Spleen (tissue), 7 donors: ENCODE data around the gene CEBPZ.

Experiments used
- POLR2A ChIP-seq, 3 donors: fragments of 450-650 bp; IDR thresholded peaks; one replicate each; pipeline ENCODE4 v1.5.1; 2017; ENCODE audit warnings: antibody characterized with exemption in 3 of 3, mild to moderate bottlenecking in 1 of 3
- POLR2AphosphoS5 ChIP-seq, 3 donors: sonication (generic); formaldehyde crosslinking; IDR thresholded peaks; one replicate each; pipeline ENCODE4 v1.5.1; 2017; ENCODE audit warnings: antibody characterized with exemption in 3 of 3
- TF ChIP-seq, protein P1 (sequence below), 11 experiments: fragments of 200-600 bp in 7 of 11; fragments of 450-650 bp in 4 of 11; sonication (generic) in 4 of 11; IDR thresholded peaks in 8 of 11; conservative IDR thresholded peaks in 3 of 11; 1 replicate in 7 of 11; 2 replicates in 4 of 11; pipeline versions ENCODE4 v1.4.0 to v1.8.0; 2016 to 2021; ENCODE audit warnings: antibody characterized with exemption in 11 of 11, inconsistent platforms in 4 of 11, mild to moderate bottlenecking in 1 of 11
- donor health status: DM: no; HTN: no; CAD: no; lungs with moderate emphysema.
- donor health status: DM: no; HTN: no; CAD: no.
- donor health status: DM: no; HTN: no; CAD: no.

DNA sequence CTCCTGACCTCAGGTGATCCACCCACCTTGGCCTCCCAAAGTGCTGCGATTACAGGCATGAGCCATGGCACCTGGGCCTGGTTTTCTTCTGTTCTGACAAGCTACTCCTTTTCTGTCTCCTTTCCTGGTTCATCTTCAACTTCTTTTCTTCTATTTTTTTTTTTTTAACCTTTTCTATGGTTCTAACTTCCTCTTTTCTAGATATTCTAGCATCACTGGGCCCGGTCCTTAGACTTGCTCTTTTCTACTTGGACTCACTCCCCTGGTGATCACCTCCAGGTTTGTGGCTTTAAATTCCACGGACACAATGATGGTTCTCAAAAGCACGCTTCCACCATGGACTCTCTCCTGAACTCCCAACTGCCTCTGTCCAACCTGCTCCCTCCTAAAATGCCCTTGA, 76.6 kb downstream of the CEBPZ start:
- TF ChIP-seq, protein P1, sequence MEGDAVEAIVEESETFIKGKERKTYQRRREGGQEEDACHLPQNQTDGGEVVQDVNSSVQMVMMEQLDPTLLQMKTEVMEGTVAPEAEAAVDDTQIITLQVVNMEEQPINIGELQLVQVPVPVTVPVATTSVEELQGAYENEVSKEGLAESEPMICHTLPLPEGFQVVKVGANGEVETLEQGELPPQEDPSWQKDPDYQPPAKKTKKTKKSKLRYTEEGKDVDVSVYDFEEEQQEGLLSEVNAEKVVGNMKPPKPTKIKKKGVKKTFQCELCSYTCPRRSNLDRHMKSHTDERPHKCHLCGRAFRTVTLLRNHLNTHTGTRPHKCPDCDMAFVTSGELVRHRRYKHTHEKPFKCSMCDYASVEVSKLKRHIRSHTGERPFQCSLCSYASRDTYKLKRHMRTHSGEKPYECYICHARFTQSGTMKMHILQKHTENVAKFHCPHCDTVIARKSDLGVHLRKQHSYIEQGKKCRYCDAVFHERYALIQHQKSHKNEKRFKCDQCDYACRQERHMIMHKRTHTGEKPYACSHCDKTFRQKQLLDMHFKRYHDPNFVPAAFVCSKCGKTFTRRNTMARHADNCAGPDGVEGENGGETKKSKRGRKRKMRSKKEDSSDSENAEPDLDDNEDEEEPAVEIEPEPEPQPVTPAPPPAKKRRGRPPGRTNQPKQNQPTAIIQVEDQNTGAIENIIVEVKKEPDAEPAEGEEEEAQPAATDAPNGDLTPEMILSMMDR (IDR thresholded peaks at IDR 0.05 in 8 of 11, conservative IDR thresholded peaks at IDR 0.05 in 3 of 11), result no peak
- TF ChIP-seq POLR2AphosphoS5 (IDR thresholded peaks at IDR 0.05) (no peak), POLR2A (IDR thresholded peaks at IDR 0.05) (no peak)
